AG20443 (cell line): Measurements from ENCODE around the gene TMEM213.

Source experiments
- DNase-seq: peaks from one replicate; pipeline ENCODE4 v3.0.0; 2012; ENCODE audit warnings: low spot score, mixed read lengths

Gene TMEM213

GRCh38 chr7:138797715-138798320 is at the start of gene TMEM213, which contains the start of gene ATP6V0A4:
TMEM213 (plus strand) TSS chr7:138797994; CDS start chr7:138798105, 111 bp downstream.
ATP6V0A4 (minus strand) TSS chr7:138798196; CDS start chr7:138771247, 26,949 bp downstream.
- DNase-seq, result no peak

- DNase-seq, result no peak
These were observed 49.1 kb upstream of the TMEM213 start for GRCh38 chr7:138748666-138749065.

- DNase-seq, result no peak
These were observed 47.8 kb upstream of the TMEM213 start for GRCh38 chr7:138749960-138750359.

- DNase-seq, result no peak
These were observed 47.3 kb upstream of the TMEM213 start for GRCh38 chr7:138750473-138750872.

GRCh38 chr7:138750901-138751464 is 46.8 kb upstream of the TMEM213 start:
- DNase-seq, result no peak

- no peak for DNase-seq
These were observed 45.2 kb upstream of the TMEM213 start for GRCh38 chr7:138752518-138753149.

- no peak for DNase-seq
These were observed 44.7 kb upstream of the TMEM213 start for GRCh38 chr7:138753150-138753518.

- DNase-seq, result no peak
These were observed 44.2 kb upstream of the TMEM213 start for GRCh38 chr7:138753610-138754009.

- DNase-seq, result peak; percentile 37
These were observed 42.5 kb upstream of the TMEM213 start for GRCh38 chr7:138755331-138755747.

- no peak for DNase-seq
These were observed 41.8 kb upstream of the TMEM213 start for GRCh38 chr7:138755842-138756590.

GRCh38 chr7:138756591-138757242 is 41.1 kb upstream of the TMEM213 start:
- DNase-seq, result no peak

- no peak for DNase-seq
These were observed 29.6 kb upstream of the TMEM213 start for GRCh38 chr7:138768241-138768640.

- DNase-seq, result no peak
These were observed 26.9 kb upstream of the TMEM213 start for GRCh38 chr7:138770904-138771303.

- DNase-seq, result no peak
These were observed 24.6 kb upstream of the TMEM213 start for GRCh38 chr7:138773176-138773575.

GRCh38 chr7:138773817-138774216 is 24.0 kb upstream of the TMEM213 start:
- DNase-seq, result no peak

GRCh38 chr7:138776166-138776833 is 21.5 kb upstream of the TMEM213 start:
- DNase-seq, result no peak

- DNase-seq, result no peak
These were observed 16.8 kb upstream of the TMEM213 start for GRCh38 chr7:138781004-138781403.

GRCh38 chr7:138784692-138785091 is 13.1 kb upstream of the TMEM213 start:
- no peak for DNase-seq

- DNase-seq, result peak; percentile 52
These were observed 12.0 kb upstream of the TMEM213 start for GRCh38 chr7:138785587-138786437.

GRCh38 chr7:138796038-138796615 is 1.7 kb upstream of the TMEM213 start:
- no peak for DNase-seq
